Ascending aorta (tissue), 2 donors: Measurements from ENCODE around the gene TJP3. TPM values are rescaled to one million over a fixed set of nuclear protein-coding genes. Genes with fewer than 3 reads are reported as not detected.

Experiments
- DNase-seq, 2 donors: peaks; one replicate each; pipeline ENCODE4 v3.0.0-alpha.2; 2019; ENCODE audit warnings: low spot score in 2 of 2
- H3K27ac ChIP-seq, 2 donors: fragments of 200-600 bp; sonication (generic); one replicate each; pipeline ENCODE4 v1.5.1; 2016 to 2017; ENCODE audit warnings: mild to moderate bottlenecking in 1 of 2
- H3K27me3 ChIP-seq: fragments of 200-600 bp; sonication (generic); one replicate; pipeline ENCODE4 v1.5.1; 2017
- H3K36me3 ChIP-seq, 2 donors: fragments of 200-600 bp; sonication (generic); one replicate each; pipeline ENCODE4 v1.5.1; 2016
- H3K4me1 ChIP-seq, 2 donors: fragments of 200-600 bp; sonication (generic); one replicate each; pipeline ENCODE4 v1.5.1; 2016 to 2017; ENCODE audit warnings: mild to moderate bottlenecking in 1 of 2
- H3K4me3 ChIP-seq, 2 donors: fragments of 200-600 bp; sonication (generic); one replicate each; pipeline ENCODE4 v1.5.1; 2016 to 2017; ENCODE audit warnings: mild to moderate bottlenecking in 1 of 2
- H3K9me3 ChIP-seq, 2 donors: fragments of 200-600 bp; sonication (generic); one replicate each; pipeline ENCODE4 v1.5.1; 2016
- CTCF ChIP-seq, 3 experiments: fragments of 200-600 bp in 2 of 3; fragments of 450-650 bp in 1 of 3; sonication (generic) in 2 of 3; IDR thresholded peaks; one replicate each; pipeline ENCODE4 v1.5.1; 2016 to 2019; ENCODE audit warnings: antibody characterized with exemption in 3 of 3, mild to moderate bottlenecking in 1 of 3, moderate library complexity in 1 of 3
- intact Hi-C: fragments of 100-400 bp; cut with DNase I; formaldehyde crosslinking; loops from one replicate; pipeline ENCODE4 v1.15.1; 2023
- total RNA-seq: library from RNA; depleted of rRNA; stranded (reverse); fragments of >200 nt; gene quantifications from one replicate; pipeline ENCODE4 v1.1.0, GENCODE V29; 2016

The TJP3 gene
- total RNA-seq, 1 donor from 2014 or later = 12.6 TPM

GRCh38 chr19:3710265-3710812 lies 2.2 kb downstream of the TJP3 start:
- Histone ChIP-seq H3K36me3 (no peaks in the 10 kb centered on the region), H3K27ac (no peak overlapping the region), H3K4me3 (no peak overlapping the region), H3K9me3 (no peaks in the 10 kb centered on the region), H3K27me3 (no peaks in the 10 kb centered on the region), H3K4me1 (no peaks in the 10 kb centered on the region)
- DNase-seq = peak; percentile 53 to 79
- no peak for TF ChIP-seq CTCF (IDR thresholded peaks at IDR 0.05)
- intact Hi-C loops = no loop called here

- no peaks in the 10 kb centered on the region for H3K36me3 ChIP-seq
- H3K27ac ChIP-seq = no peak overlapping the region
- TF ChIP-seq CTCF (IDR thresholded peaks at IDR 0.05) = no peak
- intact Hi-C loops = no loop called here
- no peak overlapping the region for H3K4me3 ChIP-seq
- no peaks in the 10 kb centered on the region for H3K9me3 ChIP-seq
- DNase-seq = no peak
- H3K27me3 ChIP-seq = no peaks in the 10 kb centered on the region
- no peaks in the 10 kb centered on the region for H3K4me1 ChIP-seq
Measured at GRCh38 chr19:3712663-3713611, 4.8 kb downstream of the TJP3 start.

- H3K36me3 ChIP-seq = no peaks in the 10 kb centered on the region
- peaks cover 10% of the 10 kb centered on the region for H3K27me3 ChIP-seq
- H3K4me3 ChIP-seq = no peak overlapping the region
- no peak for DNase-seq
- H3K4me1 ChIP-seq = no peaks in the 10 kb centered on the region
- no peaks in the 10 kb centered on the region for H3K9me3 ChIP-seq
- TF ChIP-seq CTCF (IDR thresholded peaks at IDR 0.05) = no peak
- no peak overlapping the region for H3K27ac ChIP-seq
- intact Hi-C loops = no loop called here
Measured at GRCh38 chr19:3716147-3716668, 8.0 kb downstream of the TJP3 start.

GRCh38 chr19:3719868-3720267 lies 11.7 kb downstream of the TJP3 start:
- TF ChIP-seq CTCF (IDR thresholded peaks at IDR 0.05) = no peak
- DNase-seq = no peak
- Histone ChIP-seq H3K4me1 (no peaks in the 10 kb centered on the region), H3K27me3 (peaks cover 28% of the 10 kb centered on the region), H3K27ac (no peak overlapping the region), H3K4me3 (no peak overlapping the region), H3K9me3 (no peaks in the 10 kb centered on the region), H3K36me3 (no peaks in the 10 kb centered on the region)
- intact Hi-C loops = no loop called here

- H3K27me3 ChIP-seq = peaks cover 28% of the 10 kb centered on the region
- H3K9me3 ChIP-seq = no peaks in the 10 kb centered on the region
- intact Hi-C loops = no loop called here
- H3K4me3 ChIP-seq = no peak overlapping the region
- DNase-seq = no peak
- no peak overlapping the region for H3K27ac ChIP-seq
- no peaks in the 10 kb centered on the region for H3K36me3 ChIP-seq
- H3K4me1 ChIP-seq = no peaks in the 10 kb centered on the region
- no peak for TF ChIP-seq CTCF (IDR thresholded peaks at IDR 0.05)
Measured at GRCh38 chr19:3720349-3720917, 12.2 kb downstream of the TJP3 start.
